H1 (cell line): ENCODE measurements around the gene AOPEP. TPM values are rescaled to one million over a fixed set of nuclear protein-coding genes. Genes with fewer than 3 reads are reported as not detected.

Experiments used
- KDM4A ChIP-seq: IDR thresholded peaks from one replicate; pipeline ENCODE4 v1.7.1; 2012; ENCODE audit warnings: low read depth, mild to moderate bottlenecking, moderate library complexity, low read length, inconsistent platforms; ENCODE audit not compliant: severe bottlenecking
- POLR2AphosphoS5 ChIP-seq: IDR thresholded peaks from 2 replicates; pipeline ENCODE4 v1.6.1; 2011; ENCODE audit warnings: low read depth, low read length
- SRF ChIP-seq: IDR thresholded peaks from 2 replicates; pipeline ENCODE4 v1.6.1; 2011; ENCODE audit warnings: mild to moderate bottlenecking, low read depth, low read length, moderate library complexity
- TAF1 ChIP-seq: IDR thresholded peaks from 2 replicates; pipeline ENCODE4 v1.6.1; 2011; ENCODE audit warnings: mild to moderate bottlenecking, low read depth, low read length
- polyA plus RNA-seq, 7 experiments: library from polyadenylated mRNA; depleted of rRNA in 3 of 7; stranded (reverse) in 5 of 7; unstranded in 2 of 7; fragments of >200 nt in 5 of 7; fragments of 200-250 nt in 2 of 7; gene quantifications; 1 replicate in 5 of 7; 2 replicates in 1 of 7; 4 replicates in 1 of 7; pipeline versions ENCODE4 v1.2.1 to v1.2.3, GENCODE V29; 2011 to 2013; ENCODE audit warnings: missing spikeins in 2 of 7, mixed read lengths in 2 of 7
- total RNA-seq: library from RNA; stranded (reverse); fragmentation: NEBNext Ultra II Directional; extraction: Animal tissue kit (Norgen Biotek cat#: 25700); gene quantifications from 2 replicates; pipeline ENCODE4 v1.2.1, GENCODE V29; 2021
- TF ChIP-seq, protein P1 (sequence below): fragments of 300-600 bp; sonication (generic); IDR thresholded peaks from 2 replicates; pipeline ENCODE4 v1.7.1; 2012; ENCODE audit warnings: low read length, moderate library complexity, mild to moderate bottlenecking, inconsistent platforms; ENCODE audit not compliant: insufficient replicate concordance

The AOPEP gene
- total and polyA plus RNA-seq, 2 of the 8 experiments (the other 6 are each of a cell fraction or from before 2014, with no cell fraction given), result 6.1 to 14.3 TPM

DNA sequence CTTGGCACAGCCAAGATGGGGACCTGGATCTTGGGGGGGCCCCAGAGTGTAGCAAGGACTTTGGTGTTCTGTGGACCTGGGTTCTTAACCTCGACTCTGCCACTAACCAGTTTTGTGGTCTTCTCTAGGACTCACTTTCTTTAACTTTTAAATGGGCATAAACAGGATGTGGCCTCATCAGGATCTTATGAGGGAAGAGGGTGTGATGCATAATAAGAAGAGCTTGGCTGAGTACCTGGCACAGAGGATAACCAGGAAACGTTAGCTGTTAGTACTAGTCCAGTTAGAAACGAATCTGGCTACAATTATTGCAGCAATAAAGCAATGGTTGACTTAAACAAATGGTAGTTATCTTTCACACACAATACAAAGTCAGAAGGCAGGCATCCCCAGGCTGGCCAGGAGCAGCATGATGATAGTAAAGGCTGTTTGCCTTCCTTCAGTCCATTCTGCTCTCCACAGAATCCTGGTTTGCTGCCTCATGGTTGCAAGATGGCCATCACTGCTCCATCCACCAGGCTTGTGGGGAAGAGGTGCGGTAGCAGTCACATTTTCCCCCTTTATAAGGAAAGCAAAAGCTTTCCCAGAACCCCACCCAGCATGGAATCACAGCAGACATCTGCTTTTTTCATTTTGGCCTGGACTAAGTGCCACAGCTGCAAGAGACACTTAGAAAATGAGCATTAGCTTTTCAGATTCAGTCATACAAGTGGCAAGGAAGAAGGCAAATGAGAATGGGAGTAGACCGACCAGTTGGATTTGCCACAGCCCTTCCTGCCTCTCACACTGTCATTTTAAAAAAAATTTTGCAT, 225.0 kb downstream of the AOPEP start (continued):
- no peak for TF ChIP-seq POLR2AphosphoS5
- TF ChIP-seq, protein P1, sequence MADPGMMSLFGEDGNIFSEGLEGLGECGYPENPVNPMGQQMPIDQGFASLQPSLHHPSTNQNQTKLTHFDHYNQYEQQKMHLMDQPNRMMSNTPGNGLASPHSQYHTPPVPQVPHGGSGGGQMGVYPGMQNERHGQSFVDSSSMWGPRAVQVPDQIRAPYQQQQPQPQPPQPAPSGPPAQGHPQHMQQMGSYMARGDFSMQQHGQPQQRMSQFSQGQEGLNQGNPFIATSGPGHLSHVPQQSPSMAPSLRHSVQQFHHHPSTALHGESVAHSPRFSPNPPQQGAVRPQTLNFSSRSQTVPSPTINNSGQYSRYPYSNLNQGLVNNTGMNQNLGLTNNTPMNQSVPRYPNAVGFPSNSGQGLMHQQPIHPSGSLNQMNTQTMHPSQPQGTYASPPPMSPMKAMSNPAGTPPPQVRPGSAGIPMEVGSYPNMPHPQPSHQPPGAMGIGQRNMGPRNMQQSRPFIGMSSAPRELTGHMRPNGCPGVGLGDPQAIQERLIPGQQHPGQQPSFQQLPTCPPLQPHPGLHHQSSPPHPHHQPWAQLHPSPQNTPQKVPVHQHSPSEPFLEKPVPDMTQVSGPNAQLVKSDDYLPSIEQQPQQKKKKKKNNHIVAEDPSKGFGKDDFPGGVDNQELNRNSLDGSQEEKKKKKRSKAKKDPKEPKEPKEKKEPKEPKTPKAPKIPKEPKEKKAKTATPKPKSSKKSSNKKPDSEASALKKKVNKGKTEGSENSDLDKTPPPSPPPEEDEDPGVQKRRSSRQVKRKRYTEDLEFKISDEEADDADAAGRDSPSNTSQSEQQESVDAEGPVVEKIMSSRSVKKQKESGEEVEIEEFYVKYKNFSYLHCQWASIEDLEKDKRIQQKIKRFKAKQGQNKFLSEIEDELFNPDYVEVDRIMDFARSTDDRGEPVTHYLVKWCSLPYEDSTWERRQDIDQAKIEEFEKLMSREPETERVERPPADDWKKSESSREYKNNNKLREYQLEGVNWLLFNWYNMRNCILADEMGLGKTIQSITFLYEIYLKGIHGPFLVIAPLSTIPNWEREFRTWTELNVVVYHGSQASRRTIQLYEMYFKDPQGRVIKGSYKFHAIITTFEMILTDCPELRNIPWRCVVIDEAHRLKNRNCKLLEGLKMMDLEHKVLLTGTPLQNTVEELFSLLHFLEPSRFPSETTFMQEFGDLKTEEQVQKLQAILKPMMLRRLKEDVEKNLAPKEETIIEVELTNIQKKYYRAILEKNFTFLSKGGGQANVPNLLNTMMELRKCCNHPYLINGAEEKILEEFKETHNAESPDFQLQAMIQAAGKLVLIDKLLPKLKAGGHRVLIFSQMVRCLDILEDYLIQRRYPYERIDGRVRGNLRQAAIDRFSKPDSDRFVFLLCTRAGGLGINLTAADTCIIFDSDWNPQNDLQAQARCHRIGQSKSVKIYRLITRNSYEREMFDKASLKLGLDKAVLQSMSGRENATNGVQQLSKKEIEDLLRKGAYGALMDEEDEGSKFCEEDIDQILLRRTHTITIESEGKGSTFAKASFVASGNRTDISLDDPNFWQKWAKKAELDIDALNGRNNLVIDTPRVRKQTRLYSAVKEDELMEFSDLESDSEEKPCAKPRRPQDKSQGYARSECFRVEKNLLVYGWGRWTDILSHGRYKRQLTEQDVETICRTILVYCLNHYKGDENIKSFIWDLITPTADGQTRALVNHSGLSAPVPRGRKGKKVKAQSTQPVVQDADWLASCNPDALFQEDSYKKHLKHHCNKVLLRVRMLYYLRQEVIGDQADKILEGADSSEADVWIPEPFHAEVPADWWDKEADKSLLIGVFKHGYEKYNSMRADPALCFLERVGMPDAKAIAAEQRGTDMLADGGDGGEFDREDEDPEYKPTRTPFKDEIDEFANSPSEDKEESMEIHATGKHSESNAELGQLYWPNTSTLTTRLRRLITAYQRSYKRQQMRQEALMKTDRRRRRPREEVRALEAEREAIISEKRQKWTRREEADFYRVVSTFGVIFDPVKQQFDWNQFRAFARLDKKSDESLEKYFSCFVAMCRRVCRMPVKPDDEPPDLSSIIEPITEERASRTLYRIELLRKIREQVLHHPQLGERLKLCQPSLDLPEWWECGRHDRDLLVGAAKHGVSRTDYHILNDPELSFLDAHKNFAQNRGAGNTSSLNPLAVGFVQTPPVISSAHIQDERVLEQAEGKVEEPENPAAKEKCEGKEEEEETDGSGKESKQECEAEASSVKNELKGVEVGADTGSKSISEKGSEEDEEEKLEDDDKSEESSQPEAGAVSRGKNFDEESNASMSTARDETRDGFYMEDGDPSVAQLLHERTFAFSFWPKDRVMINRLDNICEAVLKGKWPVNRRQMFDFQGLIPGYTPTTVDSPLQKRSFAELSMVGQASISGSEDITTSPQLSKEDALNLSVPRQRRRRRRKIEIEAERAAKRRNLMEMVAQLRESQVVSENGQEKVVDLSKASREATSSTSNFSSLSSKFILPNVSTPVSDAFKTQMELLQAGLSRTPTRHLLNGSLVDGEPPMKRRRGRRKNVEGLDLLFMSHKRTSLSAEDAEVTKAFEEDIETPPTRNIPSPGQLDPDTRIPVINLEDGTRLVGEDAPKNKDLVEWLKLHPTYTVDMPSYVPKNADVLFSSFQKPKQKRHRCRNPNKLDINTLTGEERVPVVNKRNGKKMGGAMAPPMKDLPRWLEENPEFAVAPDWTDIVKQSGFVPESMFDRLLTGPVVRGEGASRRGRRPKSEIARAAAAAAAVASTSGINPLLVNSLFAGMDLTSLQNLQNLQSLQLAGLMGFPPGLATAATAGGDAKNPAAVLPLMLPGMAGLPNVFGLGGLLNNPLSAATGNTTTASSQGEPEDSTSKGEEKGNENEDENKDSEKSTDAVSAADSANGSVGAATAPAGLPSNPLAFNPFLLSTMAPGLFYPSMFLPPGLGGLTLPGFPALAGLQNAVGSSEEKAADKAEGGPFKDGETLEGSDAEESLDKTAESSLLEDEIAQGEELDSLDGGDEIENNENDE, result no peak
- no peak for TF ChIP-seq SRF
- TF ChIP-seq KDM4A, result no peak
- TF ChIP-seq TAF1, result no peak
